Activated CD8-positive, alpha-beta memory T cell treated with anti-CD3 and anti-CD28 coated beads, Interleukin-2, amount 50 U/mL, for 4 hours (primary cell): ENCODE results near the gene DCLK2.
"Not testable (repeated sequence)": the region's sequence is repeated elsewhere in the genome, so short reads cannot be mapped to it uniquely, and the experiment has no call there.

ENCODE experiments used
- DNase-seq: peaks from one replicate; pipeline ENCODE4 v3.0.0-alpha.2; 2020

DCLK2 gene

GRCh38 chr4:150158041-150158440 is 79.8 kb downstream of the DCLK2 start:
- DNase-seq = no peak

- no peak for DNase-seq
Measured at GRCh38 chr4:150160473-150160872, 82.2 kb downstream of the DCLK2 start.

- DNase-seq = no peak
Measured at GRCh38 chr4:150161109-150161508, 82.9 kb downstream of the DCLK2 start.

GRCh38 chr4:150162020-150162419 is 83.8 kb downstream of the DCLK2 start:
- DNase-seq = not testable (repeated sequence)

- no peak for DNase-seq
Measured at GRCh38 chr4:150164055-150164454, 85.8 kb downstream of the DCLK2 start.

GRCh38 chr4:150164956-150165629 is 86.8 kb downstream of the DCLK2 start:
- DNase-seq = no peak

GRCh38 chr4:150167054-150167453 is 88.8 kb downstream of the DCLK2 start:
- DNase-seq = no peak

- DNase-seq = no peak
Measured at GRCh38 chr4:150173432-150173861, 95.2 kb downstream of the DCLK2 start.

- DNase-seq = no peak
Measured at GRCh38 chr4:150173982-150174398, 95.7 kb downstream of the DCLK2 start.

GRCh38 chr4:150176547-150176946 is 98.3 kb downstream of the DCLK2 start:
- no peak for DNase-seq

GRCh38 chr4:150178161-150178560 is 99.9 kb downstream of the DCLK2 start:
- no peak for DNase-seq

- DNase-seq = no peak
Measured at GRCh38 chr4:150181536-150181935, 103.3 kb downstream of the DCLK2 start.

GRCh38 chr4:150182794-150183193 is 104.5 kb downstream of the DCLK2 start:
- DNase-seq = no peak

GRCh38 chr4:150185033-150185432 is 106.8 kb downstream of the DCLK2 start:
- DNase-seq = not testable (repeated sequence)

GRCh38 chr4:150192986-150193385 is 114.7 kb downstream of the DCLK2 start:
- DNase-seq = no peak

GRCh38 chr4:150197256-150197655 is 119.0 kb downstream of the DCLK2 start:
- DNase-seq = not testable (repeated sequence)

GRCh38 chr4:150199056-150199455 is 120.8 kb downstream of the DCLK2 start:
- DNase-seq = no peak

- DNase-seq = no peak
Measured at GRCh38 chr4:150205016-150205415, 126.8 kb downstream of the DCLK2 start.

- no peak for DNase-seq
Measured at GRCh38 chr4:150206265-150206664, 128.0 kb downstream of the DCLK2 start.

GRCh38 chr4:150206954-150207353 is 128.7 kb downstream of the DCLK2 start:
- no peak for DNase-seq

GRCh38 chr4:150207871-150208270 is 129.6 kb downstream of the DCLK2 start:
- DNase-seq = no peak

- DNase-seq = no peak
Measured at GRCh38 chr4:150209140-150209829, 131.0 kb downstream of the DCLK2 start.

- DNase-seq = no peak
Measured at GRCh38 chr4:150211016-150211415, 132.8 kb downstream of the DCLK2 start.

GRCh38 chr4:150211799-150212445 is 133.7 kb downstream of the DCLK2 start:
- no peak for DNase-seq
